ENCODE data around the gene PLCG1. TPM values are rescaled to one million over a fixed set of nuclear protein-coding genes. Genes with fewer than 3 reads are reported as not detected.

Gene PLCG1
- polyA plus RNA-seq, 3 donors from 2014 or later, result 3.2 to 31.4 (median 7.5) TPM

DNA sequence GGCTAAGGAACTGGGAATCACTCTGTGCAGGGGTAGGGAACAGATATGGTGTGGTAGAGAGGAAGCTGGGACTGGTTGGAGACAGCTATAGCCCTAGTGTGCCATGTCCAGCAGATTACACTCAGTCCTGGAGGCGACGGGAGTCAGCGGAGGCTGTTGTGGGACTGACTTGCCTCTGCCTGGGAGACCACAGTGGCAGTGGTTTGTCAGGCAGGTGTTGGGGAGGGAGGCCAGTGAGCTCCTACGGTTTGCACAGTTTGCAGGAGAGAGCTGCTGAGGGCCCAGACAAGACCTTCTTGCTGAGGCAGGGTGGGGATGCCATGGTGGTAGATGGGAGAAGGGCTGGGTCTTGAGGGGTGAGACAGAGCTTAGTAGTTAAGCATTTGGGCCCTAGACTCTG lies 4.9 kb downstream of the PLCG1 start:
- peak overlapping the region; percentile 70 to 94 (median 84) for H3K27ac Mint-ChIP-seq

DNA sequence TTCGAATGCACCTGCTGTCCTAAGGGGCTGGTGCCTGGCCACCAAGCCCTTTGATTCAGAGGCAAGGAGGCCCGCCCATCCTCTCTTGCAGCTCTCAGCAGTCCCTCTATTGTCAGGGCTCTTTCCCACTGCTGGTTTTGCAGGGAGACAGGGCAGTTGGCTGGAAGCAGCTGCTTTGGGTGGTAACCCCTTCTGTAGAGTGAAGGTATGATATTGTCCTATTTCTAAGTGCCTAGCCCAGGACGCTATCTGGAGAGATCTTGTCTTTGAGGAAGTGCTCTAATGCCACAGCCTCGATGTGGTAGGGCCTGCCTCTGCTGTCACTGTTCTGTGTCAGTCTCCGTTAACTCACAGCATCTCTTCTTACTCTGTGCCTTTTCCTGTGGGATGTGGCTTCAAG lies 5.6 kb downstream of the PLCG1 start:
- Mint-ChIP-seq H3K36me3 (peaks cover 0 to 11% (median 0%) of the 10 kb centered on the region in 3 donors), H3K27ac (peak overlapping the region; percentile 70 to 94 (median 88)), H3K9me3 (no peaks in the 10 kb centered on the region), H3K27me3 (ENCODE audit: low read depth in 3 of 3) (peaks cover 4 to 11% (median 9%) of the 10 kb centered on the region in 3 donors), H3K4me1 (peaks cover 97% of the 10 kb centered on the region in 2 donors), H3K4me3 (peak overlapping the region; percentile 79 to 90 (median 88))
- peak; percentile 46 to 54 (median 46) for DNase-seq

More for the DNA sequence above, 4.9 kb downstream of the PLCG1 start:
- no peak for DNase-seq
- Mint-ChIP-seq H3K9me3 (no peaks in the 10 kb centered on the region), H3K4me3 (peak overlapping the region; percentile 79 to 90 (median 88)), H3K27me3 (ENCODE audit: low read depth in 3 of 3) (peaks cover 4 to 12% (median 9%) of the 10 kb centered on the region in 3 donors), H3K4me1 (peaks cover 92% of the 10 kb centered on the region in 2 donors), H3K36me3 (peaks cover 0 to 11% (median 0%) of the 10 kb centered on the region in 3 donors)

DNA sequence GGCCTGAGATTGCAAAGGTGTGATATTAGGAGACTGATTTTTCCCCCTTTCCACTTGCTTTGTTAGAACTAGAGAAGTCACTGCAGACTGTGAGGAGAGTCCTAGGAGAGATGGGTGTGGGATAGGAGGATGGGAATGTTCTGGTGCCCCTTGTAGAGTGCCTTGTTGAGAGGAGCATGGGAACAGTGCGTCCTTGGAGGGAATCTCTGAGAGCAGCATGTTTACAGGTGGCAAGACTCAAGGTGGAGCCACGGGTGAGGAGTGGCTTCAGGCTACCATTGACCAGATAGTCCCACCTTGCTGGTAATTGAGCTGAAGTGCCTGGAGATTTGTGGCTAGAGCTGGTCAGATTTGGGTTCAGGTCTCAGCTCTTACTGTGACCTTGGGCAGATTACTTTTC lies 6.0 kb downstream of the PLCG1 start:
- peaks cover 98% of the 10 kb centered on the region in 2 donors for H3K4me1 Mint-ChIP-seq
- DNase-seq, result no peak
- H3K4me3 Mint-ChIP-seq, result peak overlapping the region; percentile 79 to 90 (median 88)
- peaks cover 0 to 11% (median 0%) of the 10 kb centered on the region in 3 donors for H3K36me3 Mint-ChIP-seq
- H3K27me3 Mint-ChIP-seq (ENCODE audit: low read depth in 3 of 3), result peaks cover 2 to 7% (median 6%) of the 10 kb centered on the region in 3 donors
- peak overlapping the region; percentile 70 to 94 (median 88) for H3K27ac Mint-ChIP-seq
- H3K9me3 Mint-ChIP-seq, result no peaks in the 10 kb centered on the region

DNA sequence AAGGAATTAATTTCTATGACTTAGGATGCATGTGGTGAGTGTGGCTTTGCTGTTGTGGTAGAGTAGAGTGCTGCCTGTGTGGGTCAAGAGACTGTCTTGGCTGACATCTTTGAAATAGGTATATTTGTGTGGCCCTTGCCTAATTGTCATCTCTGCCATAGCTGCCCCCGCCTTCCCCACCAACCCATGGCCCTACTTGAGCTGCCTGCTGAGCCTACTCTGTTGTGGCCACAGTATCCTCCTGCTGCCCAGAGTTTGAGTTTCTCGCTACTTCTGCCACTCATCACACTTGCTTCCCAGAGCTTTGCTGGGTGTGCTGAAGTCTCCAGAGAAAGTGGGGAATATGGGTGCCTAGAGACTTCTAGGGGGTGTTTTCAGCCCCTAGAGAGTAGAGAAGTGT lies 8.0 kb downstream of the PLCG1 start:
- peaks cover 0 to 11% (median 0%) of the 10 kb centered on the region in 3 donors for H3K36me3 Mint-ChIP-seq
- H3K27ac Mint-ChIP-seq, result peak overlapping the region in 5 of 6 donors; percentile 34 to 68 (median 48)
- DNase-seq, result no peak
- peak overlapping the region in 4 of 5 donors; percentile 8 to 90 (median 64) for H3K4me3 Mint-ChIP-seq
- H3K9me3 Mint-ChIP-seq, result no peaks in the 10 kb centered on the region
- H3K4me1 Mint-ChIP-seq, result peaks cover 94 to 95% of the 10 kb centered on the region in 2 donors
- H3K27me3 Mint-ChIP-seq (ENCODE audit: low read depth in 3 of 3), result peaks cover 0 to 2% (median 1%) of the 10 kb centered on the region in 3 donors

DNA sequence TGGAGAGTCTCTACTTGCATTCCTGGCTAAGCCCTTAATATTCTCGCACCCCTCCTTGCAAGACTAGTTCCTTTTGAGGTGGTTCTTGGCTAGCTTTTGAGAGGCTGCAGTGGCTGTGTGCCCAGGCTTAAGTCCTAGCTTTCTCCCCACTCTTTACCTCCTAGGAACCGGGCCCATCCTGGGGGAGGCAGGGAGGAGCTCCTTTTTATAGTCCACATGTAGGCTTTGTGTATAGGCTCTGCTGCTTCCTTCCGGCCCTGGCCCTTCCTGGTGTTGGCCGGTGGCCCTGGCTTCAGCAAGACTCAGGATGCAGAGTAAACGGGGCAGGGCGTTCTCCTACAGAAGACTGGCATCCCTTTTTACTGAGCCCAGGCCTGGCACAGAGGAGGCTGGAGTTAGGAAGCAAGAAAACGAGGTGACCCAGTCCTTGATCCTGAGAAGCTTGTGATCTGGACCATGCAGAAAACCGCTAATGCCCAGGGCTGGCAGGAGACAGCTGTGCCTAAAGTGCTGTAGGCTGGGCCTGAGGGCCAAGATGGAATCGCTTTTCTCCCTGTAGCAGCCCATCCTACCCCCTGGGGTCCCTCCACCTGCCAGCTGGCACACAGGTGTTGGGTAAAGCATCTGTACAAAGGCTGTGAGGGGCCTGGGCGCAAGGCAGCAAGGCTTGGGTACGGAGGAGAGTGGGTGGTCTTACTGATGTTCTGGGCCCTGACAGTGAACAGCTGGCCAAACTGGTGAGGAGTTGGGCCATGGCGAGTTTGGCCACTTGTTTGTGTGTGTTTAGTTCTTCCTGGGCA lies 8.7 kb downstream of the PLCG1 start:
- H3K36me3 Mint-ChIP-seq, result peaks cover 0 to 11% (median 0%) of the 10 kb centered on the region in 3 donors
- no peak for DNase-seq
- peak overlapping the region in 3 of 6 donors; percentile 4 to 68 (median 67) for H3K27ac Mint-ChIP-seq
- H3K27me3 Mint-ChIP-seq (ENCODE audit: low read depth in 3 of 3), result peaks cover 1 to 2% (median 1%) of the 10 kb centered on the region in 3 donors
- peak overlapping the region in 2 of 5 donors; percentile 2 to 11 for H3K4me3 Mint-ChIP-seq
- H3K9me3 Mint-ChIP-seq, result no peaks in the 10 kb centered on the region
- peaks cover 94 to 95% of the 10 kb centered on the region in 2 donors for H3K4me1 Mint-ChIP-seq

DNA sequence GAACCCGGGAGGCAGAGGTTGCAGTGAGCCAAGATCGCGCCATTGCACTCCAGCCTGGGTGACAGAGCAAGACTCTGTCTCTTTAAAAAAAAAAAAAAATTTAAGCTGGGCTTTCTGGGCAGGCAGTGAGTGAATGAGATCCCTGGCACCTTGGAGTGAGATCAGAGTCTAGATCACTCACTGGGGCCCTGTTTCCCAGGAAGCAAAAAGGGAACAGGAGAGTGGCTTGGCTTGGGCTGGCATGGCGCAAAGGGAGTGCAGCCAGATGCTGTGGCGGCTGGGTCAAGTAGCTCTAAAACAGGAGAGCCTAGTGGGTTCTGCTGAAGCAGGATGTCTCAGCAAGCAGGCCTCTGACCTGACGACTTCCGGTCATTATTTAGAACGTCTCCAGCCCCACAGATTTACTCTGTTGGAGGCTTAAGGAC lies 10.4 kb downstream of the PLCG1 start:
- H3K36me3 Mint-ChIP-seq, result peaks cover 0 to 11% (median 0%) of the 10 kb centered on the region in 3 donors
- H3K4me3 Mint-ChIP-seq, result peak overlapping the region in 1 of 5 donors; percentile 12
- H3K4me1 Mint-ChIP-seq, result peaks cover 94% of the 10 kb centered on the region in 2 donors
- H3K27ac Mint-ChIP-seq, result peak overlapping the region in 2 of 6 donors; percentile 8 to 57
- DNase-seq, result no peak
- peaks cover 0 to 2% (median 2%) of the 10 kb centered on the region in 3 donors for H3K27me3 Mint-ChIP-seq (ENCODE audit: low read depth in 3 of 3)
- H3K9me3 Mint-ChIP-seq, result no peaks in the 10 kb centered on the region

DNA sequence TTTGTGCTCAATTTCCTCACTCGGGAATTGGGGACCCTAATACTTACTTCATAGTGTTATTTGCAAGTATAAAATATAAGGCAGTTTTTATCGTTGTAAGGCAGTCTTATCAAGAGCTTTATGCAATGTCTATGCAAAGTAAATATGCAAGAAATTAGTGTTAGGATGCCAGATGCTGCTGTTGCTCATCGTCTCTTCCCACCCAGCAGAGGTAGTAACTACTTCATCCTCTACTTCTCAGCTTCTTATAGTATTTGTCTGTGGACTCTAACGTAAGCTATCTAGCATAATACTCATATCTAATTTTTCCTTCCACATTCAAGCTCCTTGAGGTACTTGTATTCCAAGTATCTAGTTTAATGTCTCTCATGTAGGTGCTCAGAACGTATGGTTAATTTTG lies 11.6 kb downstream of the PLCG1 start:
- H3K36me3 Mint-ChIP-seq, result peaks cover 0 to 11% (median 0%) of the 10 kb centered on the region in 3 donors
- no peaks in the 10 kb centered on the region for H3K9me3 Mint-ChIP-seq
- no peak overlapping the region for H3K4me3 Mint-ChIP-seq
- H3K27me3 Mint-ChIP-seq (ENCODE audit: low read depth in 3 of 3), result peaks cover 0 to 2% (median 2%) of the 10 kb centered on the region in 3 donors
- no peak for DNase-seq
- H3K27ac Mint-ChIP-seq, result peak overlapping the region in 4 of 6 donors; percentile 0 to 57 (median 30)
- peaks cover 88 to 93% of the 10 kb centered on the region in 2 donors for H3K4me1 Mint-ChIP-seq

DNA sequence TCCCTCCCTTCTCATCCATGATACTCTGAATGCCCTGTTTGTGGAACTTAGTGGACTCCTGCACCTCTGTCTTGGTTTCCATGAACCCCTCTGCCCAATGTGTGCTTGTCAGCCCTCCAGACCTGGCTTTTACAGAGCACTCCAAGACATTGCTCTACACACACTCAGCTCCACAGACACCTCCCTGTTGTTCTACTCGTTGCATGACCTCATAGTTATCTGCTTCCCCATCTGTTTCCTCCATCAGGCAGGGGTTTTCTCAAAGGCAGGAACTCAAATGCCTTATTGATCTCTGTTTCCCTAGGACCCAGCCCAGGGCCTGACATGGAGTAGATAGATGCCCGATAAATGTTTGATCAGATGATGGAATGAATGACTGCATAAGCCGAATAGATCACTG lies 13.3 kb downstream of the PLCG1 start:
- peaks cover 88 to 93% of the 10 kb centered on the region in 2 donors for H3K4me1 Mint-ChIP-seq
- H3K9me3 Mint-ChIP-seq, result no peaks in the 10 kb centered on the region
- peak overlapping the region in 3 of 5 donors; percentile 4 to 51 (median 24) for H3K4me3 Mint-ChIP-seq
- peak overlapping the region in 5 of 6 donors; percentile 37 to 79 (median 64) for H3K27ac Mint-ChIP-seq
- peaks cover 0 to 2% (median 2%) of the 10 kb centered on the region in 3 donors for H3K27me3 Mint-ChIP-seq (ENCODE audit: low read depth in 3 of 3)
- no peak for DNase-seq
- peaks cover 0 to 4% (median 0%) of the 10 kb centered on the region in 3 donors for H3K36me3 Mint-ChIP-seq

DNA sequence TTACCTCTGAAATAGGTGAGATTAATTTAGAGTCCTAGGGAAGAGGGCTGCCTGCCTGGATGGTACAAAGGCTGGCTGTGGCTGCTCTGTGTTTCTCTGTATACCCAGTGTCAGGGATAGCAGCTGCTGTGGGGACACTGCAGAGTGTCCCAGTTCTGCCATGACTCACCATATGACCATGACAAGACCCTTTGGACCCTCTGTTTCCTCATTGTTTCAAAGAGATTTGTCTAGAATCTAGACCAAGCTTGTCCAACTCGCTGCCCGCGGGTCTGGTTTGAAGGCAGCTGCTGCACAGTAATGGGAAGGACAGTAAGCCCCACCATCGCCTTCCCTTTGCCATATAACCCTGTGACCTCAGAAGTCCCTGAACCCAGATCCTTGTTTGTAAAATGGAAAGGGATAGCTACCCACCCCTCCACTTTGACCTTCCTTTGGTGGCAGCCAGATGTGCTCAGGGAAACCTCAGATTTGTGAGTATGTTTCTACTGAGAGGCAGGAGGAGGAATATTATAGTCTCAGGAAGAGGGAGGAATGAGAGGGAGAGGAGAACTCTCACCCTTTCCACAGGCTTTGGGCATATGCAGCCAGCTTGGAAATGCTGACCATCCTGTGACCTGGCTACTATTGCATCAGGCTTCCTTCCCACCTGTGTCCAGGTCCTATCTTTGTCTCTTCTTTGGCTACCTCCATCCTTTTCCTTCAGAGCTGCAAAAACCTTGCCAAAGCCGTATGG lies 14.0 kb downstream of the PLCG1 start:
- Mint-ChIP-seq H3K4me3 (peak overlapping the region in 1 of 5 donors; percentile 10), H3K27ac (peak overlapping the region in 5 of 6 donors; percentile 37 to 79 (median 64)), H3K27me3 (ENCODE audit: low read depth in 3 of 3) (peaks cover 0 to 4% (median 2%) of the 10 kb centered on the region in 3 donors), H3K9me3 (no peaks in the 10 kb centered on the region), H3K4me1 (peaks cover 88 to 93% of the 10 kb centered on the region in 2 donors), H3K36me3 (peaks cover 0 to 3% (median 0%) of the 10 kb centered on the region in 3 donors)
- DNase-seq, result no peak

DNA sequence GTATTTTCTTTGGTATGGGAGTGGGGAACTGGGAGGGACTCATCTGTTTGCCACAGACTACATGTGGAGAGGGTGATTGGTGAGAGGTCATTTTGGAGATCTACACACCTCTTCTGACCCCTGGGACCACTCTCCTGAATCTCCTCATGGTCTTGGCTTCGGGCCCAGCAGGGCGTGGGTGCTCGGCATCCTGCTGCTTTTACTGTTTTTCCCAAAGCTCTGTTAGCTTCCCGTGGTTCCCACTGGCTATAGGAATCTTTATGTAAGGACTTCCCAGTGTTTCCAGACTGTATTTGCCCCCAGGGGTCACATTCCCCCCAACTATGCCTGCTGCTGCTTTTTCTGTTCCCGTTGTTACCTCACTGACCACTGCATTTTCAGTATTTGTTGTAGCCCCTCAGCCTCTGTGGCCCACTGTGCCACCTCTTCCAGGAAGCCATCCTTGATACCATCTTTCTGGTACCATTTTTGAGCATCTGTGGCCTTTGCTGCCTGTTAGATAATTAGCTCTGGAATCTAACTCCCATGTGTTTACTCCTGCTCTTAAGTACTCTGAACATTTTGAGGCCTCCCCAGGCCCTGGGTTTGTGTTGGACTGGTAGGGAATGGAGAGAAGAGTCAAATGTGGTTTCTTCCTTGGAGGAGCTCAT lies 14.9 kb downstream of the PLCG1 start:
- Mint-ChIP-seq H3K27me3 (ENCODE audit: low read depth in 3 of 3) (peaks cover 8 to 11% (median 8%) of the 10 kb centered on the region in 3 donors), H3K4me3 (peak overlapping the region in 1 of 5 donors; percentile 30), H3K36me3 (no peaks in the 10 kb centered on the region), H3K4me1 (peaks cover 88 to 93% of the 10 kb centered on the region in 2 donors), H3K27ac (peak overlapping the region; percentile 50 to 90 (median 85)), H3K9me3 (no peaks in the 10 kb centered on the region)
- DNase-seq, result no peak

DNA sequence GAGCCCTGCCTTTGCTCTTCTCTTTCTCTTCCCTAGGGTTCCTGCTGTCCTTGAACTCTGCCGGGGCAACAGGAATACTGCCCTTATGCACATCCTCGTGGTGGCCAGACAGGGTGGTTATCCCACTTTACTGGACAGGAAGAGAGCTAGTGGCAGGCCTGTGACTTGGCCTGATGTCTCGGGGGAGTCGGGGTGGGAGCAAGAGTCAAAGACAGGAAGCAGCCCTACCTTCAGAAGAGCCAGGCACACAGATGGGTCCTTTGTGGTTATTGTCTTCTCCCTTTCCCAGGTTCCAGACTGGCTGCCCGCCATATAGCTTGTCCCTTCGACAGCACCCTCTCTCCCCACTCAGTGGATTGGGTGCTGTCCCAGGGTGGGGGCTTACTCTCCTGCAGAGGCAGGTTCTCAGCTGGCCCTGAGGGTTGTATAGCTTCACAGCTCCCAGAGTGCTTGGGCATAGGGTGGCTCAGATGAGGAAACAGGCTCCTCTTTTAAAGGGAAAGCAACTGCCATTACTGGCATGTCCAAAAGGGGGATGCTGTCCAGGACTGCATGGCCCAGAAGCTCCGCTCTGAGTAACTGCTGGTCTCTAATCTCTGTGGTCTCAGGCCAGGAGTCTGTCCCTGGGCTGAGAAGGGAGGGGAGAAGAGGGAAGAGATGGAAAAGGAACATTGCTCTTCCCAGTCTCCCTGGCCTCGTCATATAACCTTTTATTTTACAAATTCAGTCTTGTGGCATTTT lies 17.3 kb downstream of the PLCG1 start:
- Mint-ChIP-seq H3K9me3 (no peaks in the 10 kb centered on the region), H3K27ac (peak overlapping the region; percentile 94 to 99 (median 96)), H3K4me3 (peak overlapping the region in 1 of 5 donors; percentile 40), H3K36me3 (peaks cover 2 to 4% (median 3%) of the 10 kb centered on the region in 3 donors), H3K4me1 (peaks cover 89 to 95% of the 10 kb centered on the region in 2 donors), H3K27me3 (ENCODE audit: low read depth in 3 of 3) (peaks cover 8 to 12% (median 8%) of the 10 kb centered on the region in 3 donors)
- DNase-seq, result no peak

DNA sequence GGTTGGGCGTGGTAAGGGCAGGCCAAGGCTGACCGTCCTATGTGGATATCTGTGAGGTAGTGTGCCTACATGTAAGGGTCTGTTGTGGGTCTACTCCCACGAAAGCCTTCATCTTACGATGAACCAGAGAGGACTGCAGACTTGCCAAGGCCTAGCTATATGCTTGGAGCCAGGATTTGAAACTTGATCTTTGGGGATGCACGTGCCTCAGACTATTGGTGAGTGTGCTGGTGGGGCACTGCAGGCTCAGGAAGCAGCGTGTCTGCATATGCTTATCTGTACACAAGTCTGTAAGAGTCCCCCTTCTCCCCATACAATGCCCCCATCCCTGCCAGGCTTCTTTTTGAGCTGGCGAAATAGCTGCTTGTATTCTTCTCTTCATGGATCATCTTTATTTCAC lies 17.9 kb downstream of the PLCG1 start:
- H3K4me3 Mint-ChIP-seq, result no peak overlapping the region
- H3K4me1 Mint-ChIP-seq, result peaks cover 93 to 98% of the 10 kb centered on the region in 2 donors
- no peak for DNase-seq
- no peaks in the 10 kb centered on the region for H3K9me3 Mint-ChIP-seq
- H3K27ac Mint-ChIP-seq, result peak overlapping the region; percentile 94 to 99 (median 96)
- H3K36me3 Mint-ChIP-seq, result peaks cover 3 to 9% (median 6%) of the 10 kb centered on the region in 3 donors
- peaks cover 8 to 12% (median 8%) of the 10 kb centered on the region in 3 donors for H3K27me3 Mint-ChIP-seq (ENCODE audit: low read depth in 3 of 3)
